Stimulated activated CD8-positive, alpha-beta memory T cell treated with anti-CD3 and anti-CD28 coated beads, Interleukin-12 subunit alpha, Interleukin-12 subunit beta, amount 100 ng/mL, for 24 hours (primary cell): Measurements from ENCODE around the gene CASP1.
"Not testable (repeated sequence)": the region's sequence is repeated elsewhere in the genome, so short reads cannot be mapped to it uniquely, and the experiment has no call there.

Source experiments
- DNase-seq: peaks from one replicate; pipeline ENCODE4 v3.0.0-alpha.2; 2020; ENCODE audit errors: extremely low read depth

Gene CASP1

DNA sequence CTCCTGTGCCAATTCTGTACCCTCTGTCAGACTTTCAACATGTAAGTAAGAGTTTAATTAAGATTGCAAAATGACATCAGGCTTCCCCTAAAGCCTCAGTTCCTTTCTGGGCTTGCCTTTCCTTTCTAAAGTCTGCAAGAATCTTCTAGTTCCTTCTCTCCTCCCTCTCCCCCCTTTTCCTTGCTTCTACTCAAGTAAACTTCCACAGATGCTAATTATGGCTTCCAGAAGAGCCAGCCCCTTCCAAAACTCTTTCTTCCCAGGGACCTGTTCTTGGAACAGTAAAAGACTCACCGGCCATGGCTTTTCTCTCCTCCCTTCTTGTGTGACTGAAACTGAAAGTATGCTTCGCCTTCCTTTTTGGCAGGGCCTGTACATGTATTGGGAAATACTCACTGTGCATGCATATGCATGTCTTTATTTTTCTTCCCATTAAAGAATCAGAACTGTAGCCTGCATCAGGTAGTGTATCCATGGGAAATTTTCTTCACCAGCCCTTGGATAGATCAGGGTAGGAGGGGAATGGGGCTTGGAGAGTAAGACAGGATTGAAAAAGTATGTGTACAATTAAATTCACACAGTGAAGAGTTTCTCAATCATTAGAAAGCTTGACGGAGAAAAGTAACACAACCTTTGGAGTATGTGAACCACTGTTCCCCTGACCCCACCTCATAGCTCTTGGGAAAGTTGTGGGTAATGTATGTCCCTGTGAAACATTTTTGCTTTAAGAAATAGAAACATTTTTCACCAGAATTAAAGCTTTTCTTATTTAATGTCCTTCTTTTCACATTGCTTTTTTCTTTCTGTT is at the start of gene CASP1:
CASP1 (minus strand) TSS at position 332 of the 808 bp plus-strand sequence; CDS start at position 301, 31 bp downstream.
- DNase-seq, result no peak

DNA sequence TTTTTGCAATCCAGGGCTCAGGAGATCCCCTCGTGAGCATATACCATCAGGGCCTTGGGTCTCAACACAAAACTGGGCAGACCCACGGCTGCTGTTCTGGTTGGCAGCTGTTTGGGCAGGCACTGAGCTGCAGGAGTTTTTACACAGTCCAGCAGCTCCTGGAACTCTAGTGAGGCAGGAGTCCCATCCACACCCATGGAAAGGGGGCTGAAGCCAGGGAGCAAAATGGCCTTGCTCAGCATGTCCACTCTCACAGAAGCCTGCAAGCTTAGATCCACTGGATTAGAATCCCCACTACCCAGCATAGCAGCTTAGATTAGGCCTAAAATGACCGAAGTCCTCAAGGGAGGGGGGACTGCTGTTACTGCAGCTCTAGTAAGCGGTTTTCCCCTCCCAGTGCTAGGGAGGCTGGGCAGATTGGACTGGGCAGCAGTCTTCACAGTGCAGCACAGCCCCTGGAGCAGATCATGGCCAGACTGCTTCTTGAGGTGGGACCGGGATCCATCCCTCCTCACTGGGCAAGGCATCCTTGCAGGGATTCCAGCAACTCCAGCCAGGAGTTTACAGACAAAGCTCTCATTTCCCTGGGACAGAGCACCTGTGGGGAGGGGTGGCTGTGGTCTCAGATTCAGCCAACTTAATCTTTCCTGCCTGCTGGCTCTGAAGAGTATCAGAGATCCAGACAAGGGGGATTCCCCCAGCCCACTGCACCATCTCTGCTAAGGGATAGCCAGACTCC is 46.6 kb upstream of the CASP1 start:
- no peak for DNase-seq

DNA sequence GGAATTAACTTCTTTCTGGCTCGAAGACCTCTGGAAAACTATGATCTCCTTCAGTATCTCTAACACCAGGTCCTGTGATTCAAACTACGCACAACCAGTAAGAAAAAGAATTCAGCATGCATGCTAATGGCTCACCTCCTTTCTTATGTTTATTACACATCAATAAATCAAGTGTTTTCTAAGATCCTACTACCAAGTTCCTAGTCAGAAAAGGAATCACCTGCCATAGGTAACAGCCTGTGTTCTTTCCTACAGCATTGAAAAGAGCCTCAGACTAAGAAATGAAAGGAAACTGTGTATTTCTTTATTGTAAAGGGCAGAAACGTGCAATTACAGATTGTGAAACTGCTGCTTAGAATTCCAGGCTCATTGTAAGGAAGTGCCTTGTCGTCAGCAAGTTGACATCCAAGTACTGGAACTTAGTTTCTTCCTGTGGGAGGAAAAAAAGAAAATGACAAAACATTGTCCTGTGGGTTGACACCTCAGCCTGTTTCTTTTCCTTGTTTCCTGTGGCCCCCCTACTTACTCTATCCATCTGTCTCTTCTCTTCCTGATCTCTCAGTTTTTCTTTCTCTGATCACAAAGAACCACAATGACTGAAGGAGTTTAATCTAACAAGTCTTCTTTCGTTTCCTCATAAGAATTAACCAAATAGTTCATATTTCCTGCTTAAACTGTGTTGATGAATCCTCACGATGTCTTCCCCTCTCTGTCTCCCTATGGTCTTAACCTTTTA is 45.4 kb upstream of the CASP1 start:
- not testable (repeated sequence) for DNase-seq

DNA sequence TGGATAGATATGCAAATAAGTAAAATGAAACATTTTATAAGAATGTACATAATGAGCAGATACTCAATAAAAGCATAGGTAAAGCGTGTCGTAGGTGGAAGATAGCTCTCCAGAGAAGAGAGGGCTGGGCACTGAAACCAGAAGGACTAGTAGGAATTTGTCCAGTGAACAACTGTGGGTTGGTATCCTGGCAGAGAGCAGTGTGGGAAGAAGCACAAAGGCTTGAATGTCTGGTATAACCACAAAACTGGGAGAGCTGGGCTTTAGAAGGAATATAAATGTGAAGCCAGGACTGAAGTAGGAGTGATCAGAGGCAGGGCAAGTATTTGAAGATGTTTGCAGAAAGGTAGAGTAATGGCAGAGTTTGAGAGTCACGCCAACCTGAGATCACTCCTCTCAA is 43.3 kb upstream of the CASP1 start:
- DNase-seq, result no peak

DNA sequence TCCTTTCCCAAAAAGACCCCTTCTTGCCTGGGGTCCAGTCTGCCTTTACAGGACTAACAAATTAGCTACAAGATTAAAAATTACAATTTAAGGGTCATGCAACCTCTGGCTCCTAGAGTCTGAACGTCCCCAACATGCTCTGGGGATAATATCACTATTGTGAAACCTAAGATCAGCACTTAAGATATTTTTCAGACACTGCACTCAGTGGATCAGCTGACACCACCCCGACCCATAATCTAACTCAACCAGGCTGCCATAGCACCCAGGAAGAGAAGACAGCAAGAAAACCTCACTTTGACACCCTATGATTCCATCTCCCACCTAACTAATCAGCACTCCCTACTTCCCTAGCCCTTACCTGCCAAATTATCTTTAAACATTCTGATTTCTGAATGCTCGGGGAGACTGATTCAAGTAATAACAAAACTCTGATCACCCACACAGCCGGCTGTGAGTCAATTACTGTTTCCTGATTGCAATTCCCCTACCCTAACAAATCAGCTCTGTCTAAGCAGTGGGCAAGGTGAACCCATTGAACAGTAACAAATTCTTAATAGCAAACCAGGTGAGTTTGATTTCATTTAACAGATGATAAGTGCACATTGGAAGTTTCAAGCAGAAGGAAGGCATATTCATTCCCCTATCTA is 42.3 kb upstream of the CASP1 start:
- DNase-seq, result not testable (repeated sequence)

DNA sequence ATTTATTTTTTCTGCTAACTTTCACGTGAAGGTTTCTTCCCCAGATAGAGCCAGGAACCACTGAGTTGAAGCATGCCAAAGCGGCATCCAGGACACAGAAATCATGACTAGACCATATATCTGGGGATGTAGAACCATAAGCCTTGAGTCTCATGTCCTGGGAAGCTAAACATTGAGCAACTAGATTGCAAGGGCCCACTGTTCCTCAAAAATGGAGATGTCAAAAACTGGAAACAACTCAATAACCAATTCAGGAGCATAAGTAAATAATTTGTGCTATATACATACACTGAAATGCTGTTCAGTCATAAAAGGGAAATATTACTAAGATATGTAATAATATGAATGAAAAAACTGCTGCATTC is 39.2 kb upstream of the CASP1 start:
- DNase-seq, result no peak

DNA sequence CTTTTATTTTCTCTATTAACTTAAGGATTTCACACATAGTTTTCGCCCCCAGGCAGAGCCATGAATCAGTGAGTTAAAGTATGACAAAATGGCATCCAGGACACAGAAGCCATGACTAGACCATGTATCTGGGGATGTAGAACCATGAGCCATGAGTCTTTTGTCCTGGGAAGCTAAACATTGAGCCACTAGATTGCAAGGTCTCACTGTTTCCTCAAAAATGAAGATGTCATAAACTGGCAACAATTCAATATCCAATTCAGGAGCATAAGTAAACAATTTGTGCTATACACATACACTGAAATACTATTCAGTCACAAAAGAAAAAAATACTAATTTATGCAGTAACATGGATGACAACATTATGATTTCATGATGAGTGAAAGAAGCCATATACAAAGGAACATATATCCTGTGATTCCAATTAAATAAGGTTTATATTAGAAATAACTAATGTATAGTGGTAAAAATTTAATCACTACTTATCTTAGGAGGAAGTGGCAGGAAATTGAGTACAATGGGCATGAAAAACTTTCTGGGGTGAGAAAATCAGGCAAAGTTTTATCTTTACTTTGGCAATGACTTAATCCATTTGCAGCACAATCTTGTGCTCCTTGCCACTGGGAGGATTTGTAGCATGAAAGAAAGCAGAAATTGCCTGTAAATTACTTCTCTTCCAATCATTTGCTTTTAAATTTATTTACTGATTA is 38.7 kb upstream of the CASP1 start:
- DNase-seq, result no peak

DNA sequence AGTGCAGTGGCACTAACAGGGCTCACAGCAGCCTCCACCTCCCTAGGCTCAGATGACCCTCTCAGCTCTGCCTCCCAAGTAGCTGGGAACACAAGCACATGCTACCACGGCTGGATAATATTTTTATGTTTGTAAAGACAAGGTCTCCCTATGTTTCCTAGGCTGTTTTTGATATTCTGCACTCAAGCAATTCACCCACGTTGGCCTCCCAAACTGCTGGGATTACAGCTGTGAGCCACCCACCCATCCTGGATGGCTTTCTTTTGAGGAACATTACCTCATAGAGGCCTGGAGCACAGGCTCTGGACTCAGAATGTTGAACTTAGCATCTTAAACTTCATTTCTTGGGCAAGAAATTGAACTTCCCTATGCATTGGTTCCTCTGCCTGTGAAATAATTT is 37.1 kb upstream of the CASP1 start:
- not testable (repeated sequence) for DNase-seq

DNA sequence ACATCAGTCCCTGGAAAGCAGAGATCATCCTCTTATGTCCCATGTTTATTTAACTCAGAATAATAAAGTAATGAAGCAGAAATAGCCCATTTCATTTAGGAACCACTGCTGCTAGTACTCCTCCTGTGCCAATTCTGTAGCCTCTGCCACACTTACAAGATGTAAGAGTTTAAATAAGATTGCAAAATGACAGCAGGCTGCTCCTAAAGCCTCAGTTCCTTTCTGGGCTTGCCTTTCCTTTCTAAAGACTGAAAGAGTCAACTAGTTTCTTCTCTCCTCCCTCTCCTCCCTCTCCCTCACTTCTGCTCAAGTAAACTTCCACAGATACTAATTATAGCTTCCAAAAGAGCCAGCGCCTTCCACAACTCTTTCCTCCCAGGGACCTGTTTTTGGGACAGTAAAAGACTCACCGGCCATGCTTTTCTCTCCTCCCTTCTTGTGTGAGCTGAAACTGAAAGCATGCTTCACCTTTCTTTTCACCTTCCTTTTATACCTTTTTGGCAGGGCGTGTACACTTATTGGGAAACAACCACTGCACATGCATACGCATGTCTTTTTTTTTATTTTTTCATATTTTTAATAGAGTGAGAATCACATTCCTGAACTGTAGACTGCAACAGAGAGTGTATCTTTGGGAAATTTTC is 36.3 kb upstream of the CASP1 start:
- DNase-seq, result no peak

DNA sequence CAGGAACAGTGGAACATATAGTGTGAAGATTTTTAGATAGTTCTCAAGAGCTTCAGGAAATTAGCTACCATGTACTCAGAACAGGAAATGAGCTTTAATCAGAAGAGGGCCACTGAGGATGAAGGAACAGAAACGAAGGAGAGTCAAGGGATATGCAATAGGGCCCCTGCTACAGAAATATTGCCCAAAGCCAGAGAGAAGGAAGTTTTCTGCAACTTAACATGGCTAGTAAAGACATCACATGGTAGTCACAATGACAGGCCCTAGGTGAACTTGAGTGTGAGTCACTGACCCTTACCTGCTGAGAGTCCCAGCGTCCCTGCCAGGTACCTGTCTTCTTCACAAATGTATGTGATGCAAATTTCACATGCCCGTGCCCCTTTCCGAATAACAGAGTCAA is 35.4 kb upstream of the CASP1 start:
- DNase-seq, result no peak

DNA sequence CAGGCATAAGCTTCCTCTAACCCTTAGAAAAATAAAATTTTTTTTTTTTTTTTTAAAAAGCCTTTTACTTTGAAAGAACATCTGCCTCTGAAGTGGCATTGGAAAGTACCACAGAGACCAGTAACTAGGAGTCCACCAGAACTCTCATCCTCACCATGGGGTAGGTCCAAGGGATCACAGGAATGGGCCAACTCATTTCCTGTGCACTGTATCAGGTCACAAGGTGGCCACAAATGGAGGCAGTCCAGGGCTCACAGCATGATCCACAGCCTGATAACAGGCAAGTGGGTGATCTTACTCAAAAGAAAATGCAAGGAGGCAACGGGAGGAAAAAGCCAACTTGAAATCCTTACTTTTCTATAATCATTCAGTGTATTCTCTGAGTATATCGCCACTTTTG is 34.8 kb upstream of the CASP1 start:
- DNase-seq, result not testable (repeated sequence)

DNA sequence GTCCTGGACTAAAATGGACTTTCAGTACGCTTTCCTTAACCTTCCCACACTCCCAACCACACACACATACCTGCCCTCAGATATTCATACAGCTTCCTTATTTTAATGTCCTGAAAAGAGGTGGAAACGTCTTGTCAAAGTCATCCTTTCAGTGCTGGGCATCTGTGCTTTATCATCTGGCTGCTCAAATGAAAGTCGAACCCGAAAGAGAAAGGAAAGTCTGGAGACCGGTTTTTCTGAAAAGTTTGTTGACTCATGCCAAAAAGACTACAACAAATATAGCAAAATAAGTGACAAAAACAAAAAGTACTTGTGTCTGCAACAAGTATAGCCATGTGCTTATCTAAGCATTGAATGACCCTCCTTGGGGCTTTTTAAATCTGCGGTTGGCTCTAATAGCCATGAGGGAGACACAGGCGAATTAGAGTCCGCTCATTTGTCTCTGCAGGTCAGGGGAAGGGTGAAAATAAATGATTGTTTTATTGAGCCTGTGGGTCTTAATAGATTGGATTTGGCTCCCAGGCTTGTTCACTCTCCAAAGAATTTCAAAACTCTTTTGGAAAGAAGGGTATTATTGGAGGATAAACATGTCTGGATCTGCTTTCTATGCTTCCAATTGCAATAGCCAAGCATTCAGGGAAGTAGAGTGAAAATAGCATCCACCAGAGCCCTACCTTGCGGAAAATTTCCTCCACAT is 28.4 kb upstream of the CASP1 start:
- DNase-seq, result not testable (repeated sequence)

DNA sequence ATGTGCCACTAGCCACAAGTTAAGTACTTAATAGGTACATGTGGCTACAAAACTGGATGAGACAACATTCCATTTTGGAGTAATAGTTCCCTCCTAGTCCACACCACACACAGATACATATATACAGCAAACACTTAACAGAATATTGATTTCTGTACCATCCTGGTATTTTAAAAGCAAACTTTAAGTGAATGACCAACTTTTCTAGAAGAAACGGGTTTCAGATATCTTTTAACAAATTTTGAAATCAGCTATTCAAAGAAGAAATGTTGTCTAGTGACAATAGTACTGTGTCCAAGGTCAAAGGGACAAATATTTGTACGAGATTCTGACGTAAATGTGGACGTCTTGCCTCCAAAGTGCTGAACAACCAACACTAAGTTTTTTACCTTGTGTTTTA is 22.5 kb upstream of the CASP1 start:
- no peak for DNase-seq

DNA sequence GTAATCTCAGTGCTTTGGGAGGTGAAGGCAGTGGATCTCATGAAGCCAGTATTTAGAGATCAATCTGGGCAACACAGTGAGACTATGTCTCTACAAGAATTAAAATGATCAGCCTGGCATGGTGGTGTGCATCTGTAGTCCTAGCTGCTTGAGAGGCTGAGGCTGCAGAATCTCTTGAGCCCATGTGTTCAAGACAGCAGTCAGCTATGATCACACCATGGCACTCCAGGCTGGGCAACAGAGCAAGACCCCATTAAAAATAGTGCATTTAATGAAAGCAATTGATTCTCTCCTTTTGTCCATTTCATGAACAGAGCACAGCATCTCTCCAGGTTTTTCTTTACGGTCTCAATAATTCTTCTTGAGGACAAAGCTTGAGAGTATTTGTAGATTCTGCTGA is 21.5 kb upstream of the CASP1 start:
- DNase-seq, result no peak

DNA sequence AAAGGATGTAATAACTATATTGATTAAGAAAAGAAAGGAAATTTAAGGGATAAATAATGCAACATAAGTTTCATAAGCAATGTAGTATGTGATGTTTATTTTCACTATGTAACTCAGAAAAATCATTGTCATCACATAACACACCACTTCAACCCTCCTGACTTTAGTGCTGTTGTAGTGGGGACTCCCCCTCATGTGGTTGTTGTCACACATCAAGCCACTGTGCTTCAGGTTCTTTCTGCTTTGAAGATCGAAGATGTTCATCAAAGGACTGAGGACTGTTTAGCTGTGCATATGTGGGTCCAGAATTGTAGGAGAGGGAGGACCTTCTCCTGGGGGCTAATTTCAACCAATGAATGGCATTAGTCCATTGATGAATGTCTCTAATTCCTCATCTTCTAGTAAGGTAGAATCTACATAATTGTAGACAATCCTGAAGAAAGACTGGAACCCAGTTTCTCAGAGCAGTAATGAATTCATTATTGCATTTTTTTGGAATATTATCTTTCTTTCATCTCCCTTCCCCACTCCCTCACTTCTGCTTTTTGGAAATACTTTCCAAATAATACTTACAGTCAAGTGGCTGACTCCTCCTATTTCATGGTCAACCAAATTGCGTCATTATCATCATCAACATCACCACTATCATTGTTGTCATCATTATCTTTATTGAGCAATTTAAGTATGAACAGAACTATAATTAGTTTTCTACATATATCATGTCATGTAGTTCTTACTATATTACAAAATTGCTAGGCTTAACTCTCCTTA is 20.0 kb upstream of the CASP1 start:
- no peak for DNase-seq

DNA sequence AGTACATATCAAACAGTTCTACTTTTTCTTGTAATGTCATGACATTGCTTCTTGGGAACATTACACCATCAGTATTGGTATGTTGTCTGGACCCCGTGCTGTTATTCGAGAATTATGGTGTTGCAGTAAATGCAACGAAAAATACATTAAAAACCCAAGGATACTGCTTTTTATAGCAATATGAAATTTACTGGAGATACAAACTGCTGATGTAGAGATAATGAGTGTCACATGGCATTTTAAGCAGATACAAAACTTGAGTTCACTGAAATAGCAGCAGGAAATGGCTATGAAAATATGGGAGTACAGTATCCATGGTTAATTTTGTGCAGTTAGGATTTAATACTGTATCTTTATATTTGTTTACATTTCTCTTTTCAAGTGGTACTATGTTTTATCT is 17.5 kb upstream of the CASP1 start:
- no peak for DNase-seq

DNA sequence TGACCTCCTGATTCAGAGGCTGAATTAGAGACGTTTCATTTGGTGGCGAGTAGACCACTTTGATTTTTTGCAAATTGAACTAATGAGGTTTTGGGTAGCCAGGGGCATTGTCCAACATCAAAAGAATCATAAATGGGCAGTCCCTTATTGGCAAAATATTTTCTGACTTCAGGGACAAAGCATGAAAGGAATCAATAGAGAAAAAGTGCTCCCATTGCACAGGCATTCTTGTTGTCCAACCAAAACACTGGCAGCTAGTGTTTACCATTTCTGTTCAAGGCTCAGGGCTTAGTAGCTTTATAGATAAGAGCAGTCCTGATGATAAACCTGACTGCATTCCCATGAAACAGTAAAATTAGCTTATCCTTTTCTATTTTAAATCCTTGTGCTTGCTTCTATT is 16.6 kb upstream of the CASP1 start:
- DNase-seq, result no peak

DNA sequence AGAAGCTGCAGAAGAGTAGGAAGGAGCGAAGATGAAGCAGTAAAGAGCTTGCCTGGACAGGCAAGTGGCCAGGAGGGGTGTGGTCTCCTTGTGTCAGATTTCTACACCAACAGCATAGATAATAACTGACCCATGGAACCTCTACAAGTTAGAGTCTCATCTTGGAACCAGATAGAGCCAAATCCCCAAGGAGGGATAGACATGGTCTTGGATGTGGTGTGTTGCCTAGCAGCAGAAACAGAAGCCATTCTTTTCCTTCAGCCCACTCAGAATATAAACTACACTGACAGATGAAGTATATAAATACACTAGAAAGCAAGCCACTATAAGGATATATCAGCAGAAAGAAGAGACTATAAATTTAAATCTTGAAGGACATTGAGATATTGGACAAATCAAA is 14.5 kb upstream of the CASP1 start:
- DNase-seq, result no peak

DNA sequence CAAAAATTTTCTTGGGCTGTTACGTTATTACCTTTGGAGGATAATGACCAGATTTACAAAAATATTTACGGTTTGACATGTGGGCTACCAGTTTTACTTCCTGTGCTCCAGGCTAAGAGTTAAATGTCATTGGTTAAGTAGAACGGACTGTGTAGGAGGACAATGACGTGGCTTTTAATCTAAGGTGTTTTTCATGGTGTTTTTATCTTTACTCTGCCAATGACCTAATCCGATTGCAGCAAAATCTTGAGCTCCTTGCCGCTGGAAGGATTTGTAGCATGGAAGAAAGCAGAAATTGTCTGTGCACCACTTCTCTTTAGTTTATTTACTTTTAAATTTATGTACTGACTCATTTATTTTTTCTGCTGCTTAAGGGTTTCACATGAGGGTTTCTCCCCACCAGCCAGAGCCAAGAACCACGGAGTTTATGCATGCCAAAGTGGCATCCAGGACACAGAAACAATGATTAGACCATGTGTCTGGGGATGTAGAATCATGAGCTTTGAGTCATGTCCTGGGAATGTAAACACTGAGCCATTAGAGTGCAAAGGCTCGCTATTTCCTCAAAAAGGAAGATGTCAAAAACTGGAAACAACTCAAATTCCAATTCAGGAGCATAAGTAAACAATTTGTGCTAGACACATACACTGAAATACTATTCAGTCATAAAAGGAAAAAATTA is 12.1 kb upstream of the CASP1 start:
- no peak for DNase-seq
